Cardiac septum (tissue), 1 donor: ENCODE data around the gene XRCC5. TPM values are rescaled to one million over a fixed set of nuclear protein-coding genes. Genes with fewer than 3 reads are reported as not detected.
"Not testable (repeated sequence)": the region's sequence is repeated elsewhere in the genome, so short reads cannot be mapped to it uniquely, and the experiment has no call there.

Source experiments
- DNase-seq: peaks from one replicate; pipeline ENCODE4 v3.0.0-alpha.2; 2020; ENCODE audit warnings: low spot score
- intact Hi-C: fragments of 100-400 bp; cut with DNase I; formaldehyde crosslinking; loops from one replicate; pipeline ENCODE4 v1.14.0; 2022
- total RNA-seq: library from RNA; stranded (reverse); fragmentation: NEBNext Ultra II Directional; extraction: Animal tissue kit (Norgen Biotek cat#: 25700); gene quantifications from one replicate; pipeline ENCODE4 v1.2.1, GENCODE V29; 2021
- donor health status: DM: no; HTN: no; CAD: no.

Gene XRCC5
- total RNA-seq, 1 donor from 2014 or later, result 107 TPM

GRCh38 chr2:216114714-216115531 is 5.8 kb downstream of the XRCC5 start:
- DNase-seq, result peak; percentile 98
- intact Hi-C loops, result no loop called here

GRCh38 chr2:216116418-216116817 is 7.3 kb downstream of the XRCC5 start:
- intact Hi-C loops, result no loop called here
- DNase-seq, result no peak

- intact Hi-C loops, result no loop called here
- no peak for DNase-seq
Measured at GRCh38 chr2:216117561-216118340, 8.6 kb downstream of the XRCC5 start.

- no peak for DNase-seq
- intact Hi-C loops, result no loop called here
Measured at GRCh38 chr2:216118474-216118873, 9.3 kb downstream of the XRCC5 start.

GRCh38 chr2:216119146-216119545 is 10.0 kb downstream of the XRCC5 start:
- intact Hi-C loops, result no loop called here
- no peak for DNase-seq

GRCh38 chr2:216119986-216120385 is 10.8 kb downstream of the XRCC5 start:
- intact Hi-C loops, result no loop called here
- no peak for DNase-seq

- intact Hi-C loops, result no loop called here
- no peak for DNase-seq
Measured at GRCh38 chr2:216121255-216121654, 12.1 kb downstream of the XRCC5 start.

GRCh38 chr2:216126943-216127342 is 17.8 kb downstream of the XRCC5 start:
- no peak for DNase-seq
- intact Hi-C loops, result no loop called here

- DNase-seq, result no peak
- intact Hi-C loops, result no loop called here
Measured at GRCh38 chr2:216130346-216130971, 21.3 kb downstream of the XRCC5 start.

- intact Hi-C loops, result no loop called here
- DNase-seq, result no peak
Measured at GRCh38 chr2:216131175-216131926, 22.2 kb downstream of the XRCC5 start.

- intact Hi-C loops, result no loop called here
- no peak for DNase-seq
Measured at GRCh38 chr2:216132585-216132984, 23.4 kb downstream of the XRCC5 start.

- intact Hi-C loops, result no loop called here
- no peak for DNase-seq
Measured at GRCh38 chr2:216133397-216133796, 24.2 kb downstream of the XRCC5 start.

GRCh38 chr2:216134958-216135541 is 25.9 kb downstream of the XRCC5 start:
- intact Hi-C loops, result no loop called here
- no peak for DNase-seq

GRCh38 chr2:216139884-216140283 is 30.7 kb downstream of the XRCC5 start:
- intact Hi-C loops, result no loop called here

GRCh38 chr2:216141516-216141915 is 32.4 kb downstream of the XRCC5 start:
- DNase-seq, intact Hi-C loops: not testable (repeated sequence)

More at GRCh38 chr2:216139884-216140283, 30.7 kb downstream of the XRCC5 start:
- no peak for DNase-seq

- DNase-seq, result no peak
- intact Hi-C loops, result no loop called here
Measured at GRCh38 chr2:216142540-216142939, 33.4 kb downstream of the XRCC5 start.

- no peak for DNase-seq
- intact Hi-C loops, result no loop called here
Measured at GRCh38 chr2:216144372-216144771, 35.2 kb downstream of the XRCC5 start.

GRCh38 chr2:216144857-216145256 is 35.7 kb downstream of the XRCC5 start:
- DNase-seq, result no peak
- intact Hi-C loops, result no loop called here

GRCh38 chr2:216146573-216146972 is 37.4 kb downstream of the XRCC5 start:
- intact Hi-C loops, result no loop called here
- no peak for DNase-seq
